DOHH2 (cell line): Measurements from ENCODE around the gene SPSB4.
"Not testable (repeated sequence)": the region's sequence is repeated elsewhere in the genome, so short reads cannot be mapped to it uniquely, and the experiment has no call there.

Source experiments
- H3F3A ChIP-seq: fragments of 200-600 bp; sonication (generic), shearing (Covaris generic); 2 replicates; pipeline ENCODE4 v1.6.0; 2016; ENCODE audit warnings: antibody characterized with exemption, mild to moderate bottlenecking; ENCODE audit not compliant: control insufficient read depth, insufficient read depth
- H3K27ac ChIP-seq: fragments of 200-600 bp; sonication (generic); 2 replicates; pipeline ENCODE4 v1.5.1; 2014; ENCODE audit warnings: low read depth, mild to moderate bottlenecking, low read length, moderate library complexity
- H3K27me3 ChIP-seq: fragments of 200-600 bp; sonication (generic); 2 replicates; pipeline ENCODE4 v1.6.1; 2014; ENCODE audit warnings: mild to moderate bottlenecking, low read length, mixed read lengths; ENCODE audit not compliant: control insufficient read depth
- H3K36me3 ChIP-seq: fragments of 200-600 bp; sonication (generic); 2 replicates; pipeline ENCODE4 v1.6.1; 2014; ENCODE audit warnings: mild to moderate bottlenecking, low read length, moderate library complexity, mixed read lengths; ENCODE audit not compliant: control insufficient read depth
- H3K4me1 ChIP-seq: fragments of 200-600 bp; sonication (generic); 2 replicates; pipeline ENCODE4 v1.6.1; 2014; ENCODE audit warnings: mild to moderate bottlenecking, low read length, mixed read lengths; ENCODE audit not compliant: control insufficient read depth
- H3K4me2 ChIP-seq: fragments of 200-600 bp; sonication (generic); 2 replicates; pipeline ENCODE4 v1.6.0; 2014; ENCODE audit warnings: mild to moderate bottlenecking, low read length, moderate library complexity
- H3K4me3 ChIP-seq: fragments of 200-600 bp; sonication (generic); 2 replicates; pipeline ENCODE4 v1.5.1; 2014; ENCODE audit warnings: mild to moderate bottlenecking, low read length, mixed read lengths
- H3K79me2 ChIP-seq: fragments of 200-600 bp; sonication (generic); 2 replicates; pipeline ENCODE4 v1.6.1; 2014; ENCODE audit warnings: mild to moderate bottlenecking, low read length, mixed read lengths; ENCODE audit not compliant: control insufficient read depth
- H3K9me2 ChIP-seq: fragments of 200-600 bp; sonication (generic); replicated peaks from 2 replicates; pipeline ENCODE4 v1.6.1; 2014; ENCODE audit warnings: mild to moderate bottlenecking, low read length, mixed read lengths; ENCODE audit not compliant: control insufficient read depth
- H3K9me3 ChIP-seq: fragments of 200-600 bp; sonication (generic); 2 replicates; pipeline ENCODE4 v1.6.1; 2014; ENCODE audit warnings: antibody characterized with exemption, low read length, mixed read lengths; ENCODE audit not compliant: control insufficient read depth, insufficient read depth
- H4K20me1 ChIP-seq: fragments of 200-600 bp; sonication (generic); 2 replicates; pipeline ENCODE4 v1.6.0; 2014; ENCODE audit warnings: low read depth, mild to moderate bottlenecking, antibody characterized with exemption, low read length, moderate library complexity; ENCODE audit not compliant: control insufficient read depth, insufficient read depth
- EZH2phosphoT487 ChIP-seq: fragments of 200-600 bp; sonication (generic); IDR thresholded peaks from 2 replicates; pipeline ENCODE4 v1.6.1; 2017; ENCODE audit warnings: borderline replicate concordance, mild to moderate bottlenecking, antibody characterized with exemption, low read length, moderate library complexity, mixed read lengths
- TF ChIP-seq, protein P1 (sequence below): fragments of 200-600 bp; sonication (generic); IDR thresholded peaks from one replicate; pipeline ENCODE4 v1.5.1; 2014; ENCODE audit warnings: antibody characterized with exemption, mild to moderate bottlenecking, low read depth, low read length; ENCODE audit not compliant: poor library complexity, severe bottlenecking

SPSB4 gene

DNA sequence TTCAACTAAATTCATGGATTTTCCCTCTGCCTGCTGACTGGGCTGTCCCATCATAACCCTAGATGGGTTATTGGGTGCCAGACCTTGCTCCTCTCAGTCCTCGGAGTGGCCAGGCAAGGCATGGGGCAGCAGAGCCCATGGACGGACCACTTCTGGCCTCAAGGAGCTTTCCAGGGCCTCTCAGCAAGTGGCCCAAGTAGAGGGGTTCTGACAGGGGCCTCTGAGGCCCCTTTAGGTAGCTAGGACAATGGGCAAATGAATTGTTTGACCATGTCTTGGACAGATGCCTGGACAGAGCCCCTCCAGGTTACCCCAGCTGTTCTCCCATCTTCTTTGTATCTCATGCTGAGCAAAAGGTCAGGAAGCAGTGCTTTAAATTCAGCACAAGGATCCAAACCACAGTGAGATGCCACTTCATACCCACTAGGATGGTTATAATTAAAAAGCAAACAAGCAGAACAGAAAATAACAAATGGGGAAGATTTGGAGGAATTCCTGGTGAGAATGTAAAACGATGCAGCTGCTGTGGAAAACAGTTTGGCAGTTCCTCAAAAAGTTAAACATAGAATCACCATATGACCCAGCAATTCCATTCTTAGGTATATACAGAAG, 61.6 kb downstream of the SPSB4 start:
- Histone ChIP-seq H3K4me3 (no peak overlapping the region), H3K79me2 (no peaks in the 10 kb centered on the region), H3K4me2 (no peak overlapping the region), H3K27me3 (no peaks in the 10 kb centered on the region), H3F3A (no peaks in the 10 kb centered on the region), H4K20me1 (no peaks in the 10 kb centered on the region), H3K27ac (no peak overlapping the region), H3K4me1 (no peaks in the 10 kb centered on the region), H3K36me3 (no peaks in the 10 kb centered on the region), H3K9me2 (no peaks in the 10 kb centered on the region), H3K9me3 (no peaks in the 10 kb centered on the region)
- TF ChIP-seq EZH2phosphoT487, result no peak
- TF ChIP-seq, protein P1, sequence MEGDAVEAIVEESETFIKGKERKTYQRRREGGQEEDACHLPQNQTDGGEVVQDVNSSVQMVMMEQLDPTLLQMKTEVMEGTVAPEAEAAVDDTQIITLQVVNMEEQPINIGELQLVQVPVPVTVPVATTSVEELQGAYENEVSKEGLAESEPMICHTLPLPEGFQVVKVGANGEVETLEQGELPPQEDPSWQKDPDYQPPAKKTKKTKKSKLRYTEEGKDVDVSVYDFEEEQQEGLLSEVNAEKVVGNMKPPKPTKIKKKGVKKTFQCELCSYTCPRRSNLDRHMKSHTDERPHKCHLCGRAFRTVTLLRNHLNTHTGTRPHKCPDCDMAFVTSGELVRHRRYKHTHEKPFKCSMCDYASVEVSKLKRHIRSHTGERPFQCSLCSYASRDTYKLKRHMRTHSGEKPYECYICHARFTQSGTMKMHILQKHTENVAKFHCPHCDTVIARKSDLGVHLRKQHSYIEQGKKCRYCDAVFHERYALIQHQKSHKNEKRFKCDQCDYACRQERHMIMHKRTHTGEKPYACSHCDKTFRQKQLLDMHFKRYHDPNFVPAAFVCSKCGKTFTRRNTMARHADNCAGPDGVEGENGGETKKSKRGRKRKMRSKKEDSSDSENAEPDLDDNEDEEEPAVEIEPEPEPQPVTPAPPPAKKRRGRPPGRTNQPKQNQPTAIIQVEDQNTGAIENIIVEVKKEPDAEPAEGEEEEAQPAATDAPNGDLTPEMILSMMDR, result no peak

- H3K4me1 ChIP-seq, result not testable (repeated sequence)
These were observed 62.5 kb downstream of the SPSB4 start for GRCh38 chr3:141113680-141114079.

DNA sequence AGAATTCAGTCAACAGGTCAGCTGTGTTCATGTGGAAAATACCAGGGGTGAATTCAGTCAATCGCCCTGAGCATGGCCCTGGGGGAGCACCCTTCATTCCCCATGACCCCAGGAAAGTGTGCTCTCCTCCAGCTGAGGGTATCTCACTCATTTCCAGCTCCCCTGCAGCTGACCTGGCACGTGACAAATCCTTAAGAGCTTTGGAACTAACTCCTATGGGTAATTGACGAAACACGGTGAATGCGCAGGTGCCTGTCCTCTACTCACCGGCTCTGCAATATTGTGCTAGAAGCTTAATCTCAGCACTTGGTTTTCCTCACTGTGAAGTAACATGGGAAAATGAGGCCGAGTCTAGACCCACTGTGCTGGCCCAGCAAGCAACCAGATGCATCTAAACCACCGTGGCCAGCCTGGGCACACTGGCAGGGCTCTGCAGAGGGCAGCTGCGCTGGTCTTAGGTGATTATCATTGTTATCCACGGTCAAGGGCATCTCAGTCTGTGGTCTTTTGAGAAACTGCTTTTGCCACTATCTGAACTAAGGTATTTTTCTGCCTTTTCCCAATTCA, 63.1 kb downstream of the SPSB4 start:
- H3K79me2 ChIP-seq, result no peaks in the 10 kb centered on the region
- no peaks in the 10 kb centered on the region for H3K9me2 ChIP-seq
- no peaks in the 10 kb centered on the region for H3K4me1 ChIP-seq

More at GRCh38 chr3:141113680-141114079, 62.5 kb downstream of the SPSB4 start:
- not testable (repeated sequence) for H3K27me3 ChIP-seq, H3K79me2 ChIP-seq, H3K27ac ChIP-seq, H3F3A ChIP-seq, H3K36me3 ChIP-seq, H3K4me2 ChIP-seq, H4K20me1 ChIP-seq, H3K4me3 ChIP-seq, H3K9me3 ChIP-seq, H3K9me2 ChIP-seq

GRCh38 chr3:141114816-141115460, 63.8 kb downstream of the SPSB4 start:
- no peaks in the 10 kb centered on the region for H3F3A ChIP-seq
- no peak overlapping the region for H3K4me2 ChIP-seq
- no peak overlapping the region for H3K27ac ChIP-seq
- no peak overlapping the region for H3K4me3 ChIP-seq
- no peaks in the 10 kb centered on the region for H3K36me3 ChIP-seq
- H3K9me2 ChIP-seq, result no peaks in the 10 kb centered on the region
- H3K79me2 ChIP-seq, result no peaks in the 10 kb centered on the region
- no peaks in the 10 kb centered on the region for H3K4me1 ChIP-seq
- no peaks in the 10 kb centered on the region for H3K9me3 ChIP-seq
- H4K20me1 ChIP-seq, result no peaks in the 10 kb centered on the region
- no peaks in the 10 kb centered on the region for H3K27me3 ChIP-seq
- TF ChIP-seq EZH2phosphoT487, result no peak
- TF ChIP-seq, protein P1, result peak; percentile 12

More for the DNA sequence above, 63.1 kb downstream of the SPSB4 start:
- Histone ChIP-seq H3K4me3 (no peak overlapping the region), H3K27ac (no peak overlapping the region), H3K4me2 (no peak overlapping the region), H4K20me1 (no peaks in the 10 kb centered on the region), H3K36me3 (no peaks in the 10 kb centered on the region), H3K9me3 (no peaks in the 10 kb centered on the region), H3F3A (no peaks in the 10 kb centered on the region), H3K27me3 (no peaks in the 10 kb centered on the region)
- TF ChIP-seq, protein P1, result no peak
- no peak for TF ChIP-seq EZH2phosphoT487
